Neural cell (in vitro differentiated cells): ENCODE results near the gene WDR70. TPM values are rescaled to one million over a fixed set of nuclear protein-coding genes. Genes with fewer than 3 reads are reported as not detected.

ENCODE experiments used
- H2AFZ ChIP-seq: fragments of 200-600, 300-800 bp; sonication (generic), shearing (Covaris generic); 2 replicates; pipeline ENCODE4 v1.6.0; 2014; ENCODE audit warnings: low read depth, mild to moderate bottlenecking, antibody characterized with exemption, low read length, moderate library complexity
- H3F3A ChIP-seq: fragments of 200-600 bp; shearing (Covaris generic); 2 replicates; pipeline ENCODE4 v1.6.1; 2016; ENCODE audit warnings: mild to moderate bottlenecking, moderate library complexity, mixed read lengths, antibody characterized with exemption, low read length; ENCODE audit not compliant: insufficient read depth, poor library complexity, severe bottlenecking
- H3K27ac ChIP-seq: fragments of 200-600, 300-800 bp; sonication (generic), shearing (Covaris generic); 2 replicates; pipeline ENCODE4 v1.5.1; 2014; ENCODE audit warnings: mild to moderate bottlenecking, low read length, moderate library complexity
- H3K27me3 ChIP-seq: fragments of 300-800, 200-600 bp; sonication (generic), shearing (Covaris generic); 2 replicates; pipeline ENCODE4 v1.6.0; 2014; ENCODE audit warnings: mild to moderate bottlenecking, low read depth, low read length, moderate library complexity; ENCODE audit not compliant: insufficient read depth
- H3K36me3 ChIP-seq: fragments of 300-800, 200-600 bp; sonication (generic), shearing (Covaris generic); 2 replicates; pipeline ENCODE4 v1.5.1; 2014; ENCODE audit warnings: mild to moderate bottlenecking, antibody characterized with exemption, low read length, moderate library complexity; ENCODE audit not compliant: insufficient read depth
- H3K4me2 ChIP-seq: fragments of 300-800, 200-600 bp; sonication (generic), shearing (Covaris generic); 2 replicates; pipeline ENCODE4 v1.6.0; 2014; ENCODE audit warnings: mild to moderate bottlenecking, low read length
- H3K4me3 ChIP-seq: fragments of 300-800, 200-600 bp; sonication (generic), shearing (Covaris generic); 2 replicates; pipeline ENCODE4 v1.5.1; 2014; ENCODE audit warnings: mild to moderate bottlenecking, low read length, moderate library complexity
- H3K79me2 ChIP-seq: fragments of 200-600 bp; shearing (Covaris generic); replicated peaks from 2 replicates; pipeline ENCODE4 v1.6.0; 2014; ENCODE audit warnings: mild to moderate bottlenecking, low read length, moderate library complexity; ENCODE audit not compliant: insufficient read depth
- H3K9ac ChIP-seq: fragments of 300-800, 200-600 bp; sonication (generic), shearing (Covaris generic); 2 replicates; pipeline ENCODE4 v1.6.1; 2016; ENCODE audit warnings: mild to moderate bottlenecking, low read length, mixed read lengths
- H3K9me2 ChIP-seq: fragments of 200-600 bp; shearing (Covaris generic); 2 replicates; pipeline ENCODE4 v1.6.1; 2016; ENCODE audit warnings: mild to moderate bottlenecking, low read length, mixed read lengths; ENCODE audit not compliant: insufficient read depth
- H3K9me3 ChIP-seq: fragments of 200-600, 300-800 bp; sonication (generic), shearing (Covaris generic); 2 replicates; pipeline ENCODE4 v1.6.1; 2016; ENCODE audit warnings: mild to moderate bottlenecking, mixed run types, low read length, moderate library complexity, mixed read lengths
- H4K20me1 ChIP-seq: fragments of 200-600 bp; shearing (Covaris generic); 2 replicates; pipeline ENCODE4 v1.6.1; 2016; ENCODE audit warnings: mild to moderate bottlenecking, mixed run types; ENCODE audit not compliant: insufficient read depth
- CTCF ChIP-seq: fragments of 450-650 bp; IDR thresholded peaks from 2 replicates; pipeline ENCODE4 v1.5.1; 2014; ENCODE audit warnings: antibody characterized with exemption, mild to moderate bottlenecking, moderate library complexity; ENCODE audit not compliant: poor library complexity, severe bottlenecking
- EP300 ChIP-seq: fragments of 450-650 bp; conservative IDR thresholded peaks from 2 replicates; pipeline ENCODE4 v1.6.1; 2014; ENCODE audit warnings: antibody characterized with exemption, mild to moderate bottlenecking, moderate library complexity; ENCODE audit not compliant: poor library complexity, severe bottlenecking
- EZH2 ChIP-seq: fragments of 200-600, 300-800 bp; shearing (Covaris generic), sonication (generic); IDR thresholded peaks from 2 replicates; pipeline ENCODE4 v1.6.1; 2014; ENCODE audit warnings: antibody characterized with exemption, low read length, borderline replicate concordance, mild to moderate bottlenecking; ENCODE audit not compliant: insufficient read depth, poor library complexity, severe bottlenecking
- MXI1 ChIP-seq: fragments of 450-650 bp; conservative IDR thresholded peaks from 2 replicates; pipeline ENCODE4 v1.6.1; 2014; ENCODE audit warnings: antibody characterized with exemption, mild to moderate bottlenecking; ENCODE audit not compliant: poor library complexity, severe bottlenecking
- POLR2AphosphoS5 ChIP-seq: IDR thresholded peaks from 2 replicates; pipeline ENCODE4 v1.6.1; 2012
- RAD21 ChIP-seq: fragments of 450-650 bp; conservative IDR thresholded peaks from 2 replicates; pipeline ENCODE4 v1.6.1; 2014; ENCODE audit warnings: antibody characterized with exemption, mild to moderate bottlenecking, moderate library complexity
- REST ChIP-seq: IDR thresholded peaks from 2 replicates; pipeline ENCODE4 v1.6.1; 2012; ENCODE audit warnings: borderline replicate concordance
- SMC3 ChIP-seq: fragments of 450-650 bp; conservative IDR thresholded peaks from 2 replicates; pipeline ENCODE4 v1.6.1; 2014; ENCODE audit warnings: antibody characterized with exemption, mild to moderate bottlenecking, moderate library complexity; ENCODE audit not compliant: poor library complexity
- TAF1 ChIP-seq: IDR thresholded peaks from 2 replicates; pipeline ENCODE4 v1.6.1; 2012; ENCODE audit warnings: low read depth
- polyA plus RNA-seq: library from polyadenylated mRNA; depleted of rRNA; stranded (reverse); fragments of >200 nt; gene quantifications from 2 replicates; pipeline ENCODE4 v1.2.3, GENCODE V29; 2014

WDR70 gene
- polyA plus RNA-seq, 1 donor from 2014 or later: 40.9 TPM

GRCh38 chr5:37683072-37683471 is 304.0 kb downstream of the WDR70 start:
- Histone ChIP-seq H2AFZ (no peak overlapping the region), H3K9me3 (no peaks in the 10 kb centered on the region), H3K4me2 (no peak overlapping the region), H3K9ac (no peak overlapping the region), H4K20me1 (no peaks in the 10 kb centered on the region), H3K9me2 (no peaks in the 10 kb centered on the region), H3K4me3 (no peak overlapping the region), H3K27me3 (no peaks in the 10 kb centered on the region), H3K36me3 (no peaks in the 10 kb centered on the region), H3F3A (no peaks in the 10 kb centered on the region), H3K79me2 (no peaks in the 10 kb centered on the region), H3K27ac (no peak overlapping the region)
- TF ChIP-seq POLR2AphosphoS5: no peak
- no peak for TF ChIP-seq RAD21
- no peak for TF ChIP-seq EP300
- no peak for TF ChIP-seq REST
- TF ChIP-seq EZH2: no peak
- no peak for TF ChIP-seq CTCF
- TF ChIP-seq SMC3: no peak
- no peak for TF ChIP-seq MXI1
- TF ChIP-seq TAF1: no peak

GRCh38 chr5:37685211-37685610 is 306.1 kb downstream of the WDR70 start:
- no peaks in the 10 kb centered on the region for H3K9me2 ChIP-seq
- no peak overlapping the region for H3K9ac ChIP-seq
- no peak overlapping the region for H3K27ac ChIP-seq
- H3K36me3 ChIP-seq: no peaks in the 10 kb centered on the region
- H3K4me2 ChIP-seq: no peak overlapping the region
- H4K20me1 ChIP-seq: no peaks in the 10 kb centered on the region
- no peaks in the 10 kb centered on the region for H3K79me2 ChIP-seq
- H2AFZ ChIP-seq: no peak overlapping the region
- H3K4me3 ChIP-seq: no peak overlapping the region
- no peaks in the 10 kb centered on the region for H3K9me3 ChIP-seq
- no peaks in the 10 kb centered on the region for H3K27me3 ChIP-seq
- no peaks in the 10 kb centered on the region for H3F3A ChIP-seq
- TF ChIP-seq TAF1: no peak
- TF ChIP-seq CTCF: no peak
- no peak for TF ChIP-seq EP300
- no peak for TF ChIP-seq MXI1
- TF ChIP-seq POLR2AphosphoS5: no peak
- no peak for TF ChIP-seq SMC3
- no peak for TF ChIP-seq EZH2
- TF ChIP-seq RAD21: no peak
- no peak for TF ChIP-seq REST
